Measurements from ENCODE around the gene NOP16. TPM values are rescaled to one million over a fixed set of nuclear protein-coding genes. Genes with fewer than 3 reads are reported as not detected.
A peak's percentile ranks its signal among the peaks of the same experiment; 100 is the strongest.

NOP16 gene
- total RNA-seq, 4 donors from 2014 or later: 7.5 to 8.4 (median 8.2) TPM

DNA sequence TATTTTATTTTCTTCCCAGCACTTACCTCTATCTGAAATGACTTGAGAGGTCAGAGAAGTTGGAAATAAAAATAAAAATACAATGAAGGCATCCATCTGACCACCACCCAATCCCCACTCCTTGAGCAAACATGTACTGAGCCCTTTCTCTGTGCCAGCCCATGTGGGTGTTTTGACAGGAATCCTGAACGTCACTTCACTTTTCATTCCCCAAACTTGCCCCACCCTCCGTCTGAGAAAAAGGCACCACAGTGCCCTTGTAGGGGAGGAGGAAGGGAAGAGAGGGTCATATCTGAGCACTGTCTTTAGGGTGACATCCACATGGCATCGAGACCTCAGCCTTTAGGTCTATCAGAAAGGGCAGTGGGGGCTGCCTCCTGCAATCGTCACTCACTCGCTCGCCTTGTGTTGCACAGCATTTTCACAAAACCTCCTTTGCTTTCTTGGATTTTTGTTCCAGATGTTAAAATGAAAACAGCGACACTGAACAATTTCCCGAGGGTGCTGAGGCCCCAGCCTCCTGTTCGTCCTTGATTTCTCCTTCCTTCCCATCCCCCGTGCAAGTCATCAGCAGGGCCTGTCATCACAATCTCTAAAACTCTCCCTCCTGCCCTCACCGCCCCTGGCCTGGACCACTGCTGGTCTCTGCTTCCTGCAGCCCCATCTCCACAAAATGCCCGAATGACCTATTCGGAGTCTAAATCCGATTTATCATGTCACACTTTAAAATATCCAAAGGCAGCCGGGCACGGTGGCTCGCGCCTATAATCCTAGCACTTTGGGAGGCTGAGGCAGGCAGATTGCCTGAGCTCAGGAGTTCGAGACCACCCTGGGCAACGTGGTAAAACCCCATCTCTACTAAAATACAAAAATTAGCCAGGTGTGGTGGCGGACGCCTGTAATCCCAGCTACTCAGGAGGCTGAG lies 13.1 kb upstream of the NOP16 start:
- no peak for TF ChIP-seq POLR2A (IDR thresholded peaks at IDR 0.05)
- TF ChIP-seq, protein P1, sequence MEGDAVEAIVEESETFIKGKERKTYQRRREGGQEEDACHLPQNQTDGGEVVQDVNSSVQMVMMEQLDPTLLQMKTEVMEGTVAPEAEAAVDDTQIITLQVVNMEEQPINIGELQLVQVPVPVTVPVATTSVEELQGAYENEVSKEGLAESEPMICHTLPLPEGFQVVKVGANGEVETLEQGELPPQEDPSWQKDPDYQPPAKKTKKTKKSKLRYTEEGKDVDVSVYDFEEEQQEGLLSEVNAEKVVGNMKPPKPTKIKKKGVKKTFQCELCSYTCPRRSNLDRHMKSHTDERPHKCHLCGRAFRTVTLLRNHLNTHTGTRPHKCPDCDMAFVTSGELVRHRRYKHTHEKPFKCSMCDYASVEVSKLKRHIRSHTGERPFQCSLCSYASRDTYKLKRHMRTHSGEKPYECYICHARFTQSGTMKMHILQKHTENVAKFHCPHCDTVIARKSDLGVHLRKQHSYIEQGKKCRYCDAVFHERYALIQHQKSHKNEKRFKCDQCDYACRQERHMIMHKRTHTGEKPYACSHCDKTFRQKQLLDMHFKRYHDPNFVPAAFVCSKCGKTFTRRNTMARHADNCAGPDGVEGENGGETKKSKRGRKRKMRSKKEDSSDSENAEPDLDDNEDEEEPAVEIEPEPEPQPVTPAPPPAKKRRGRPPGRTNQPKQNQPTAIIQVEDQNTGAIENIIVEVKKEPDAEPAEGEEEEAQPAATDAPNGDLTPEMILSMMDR (IDR thresholded peaks at IDR 0.05): no peak
- Histone ChIP-seq H3K4me3 (no peak overlapping the region), H3K27ac (peak overlapping the region in 3 of 4 donors; percentile 64 to 97 (median 93)), H3K4me1 (peaks cover 0 to 53% (median 6%) of the 10 kb centered on the region in 4 donors), H3K9me3 (no peaks in the 10 kb centered on the region), H3K36me3 (peaks cover 0 to 27% (median 0%) of the 10 kb centered on the region in 3 donors), H3K27me3 (no peaks in the 10 kb centered on the region)
- peak in 1 of 3 donors; percentile 43 for DNase-seq

DNA sequence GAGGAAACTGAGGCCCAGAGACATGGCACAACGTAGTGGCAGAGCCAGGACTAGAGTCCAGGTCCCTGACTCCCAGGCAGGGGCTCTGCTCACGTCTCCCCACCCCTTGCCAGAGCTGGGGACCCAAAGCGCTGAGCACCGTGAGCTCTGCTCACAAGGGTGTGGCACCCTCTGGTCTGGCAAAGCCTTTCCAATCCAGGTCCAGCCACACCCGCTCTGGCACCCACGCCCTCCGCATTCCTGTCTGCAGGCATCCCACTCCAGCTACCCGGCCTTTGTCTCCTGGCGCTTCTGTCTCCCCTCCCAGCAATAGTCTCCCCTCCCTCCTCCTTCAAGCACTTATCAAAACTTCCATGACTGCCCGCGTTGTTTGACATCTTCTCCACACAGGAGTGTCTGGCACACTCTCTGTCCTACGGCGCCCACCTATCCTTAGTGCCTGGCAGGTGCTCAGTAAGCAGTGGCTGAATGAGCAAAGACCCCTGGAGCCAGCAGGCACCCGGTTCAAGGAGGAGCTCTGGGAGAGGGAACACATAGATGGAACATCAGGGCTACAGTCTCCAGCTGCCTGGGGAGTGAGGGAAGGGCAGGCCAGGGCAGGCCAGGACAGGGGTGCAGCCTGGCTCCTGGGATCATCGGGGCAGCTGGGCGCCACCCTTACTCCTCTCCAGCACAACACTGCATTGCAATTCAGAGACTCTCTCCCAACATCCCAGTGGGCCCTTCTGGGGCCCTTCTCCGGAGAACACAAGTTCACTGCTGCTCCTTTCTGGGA lies 12.2 kb upstream of the NOP16 start:
- TF ChIP-seq, protein P1 (IDR thresholded peaks at IDR 0.05): no peak
- TF ChIP-seq POLR2A (IDR thresholded peaks at IDR 0.05): peak in 1 of 2 donors; percentile 35
- H3K27ac ChIP-seq: peak overlapping the region in 3 of 4 donors; percentile 64 to 97 (median 93)
- no peak overlapping the region for H3K4me3 ChIP-seq
- peaks cover 0 to 43% (median 6%) of the 10 kb centered on the region in 4 donors for H3K4me1 ChIP-seq
- no peaks in the 10 kb centered on the region for H3K9me3 ChIP-seq
- H3K36me3 ChIP-seq: peaks cover 0 to 29% (median 0%) of the 10 kb centered on the region in 3 donors
- no peaks in the 10 kb centered on the region for H3K27me3 ChIP-seq
- DNase-seq: peak in 2 of 3 donors; percentile 86 to 88

DNA sequence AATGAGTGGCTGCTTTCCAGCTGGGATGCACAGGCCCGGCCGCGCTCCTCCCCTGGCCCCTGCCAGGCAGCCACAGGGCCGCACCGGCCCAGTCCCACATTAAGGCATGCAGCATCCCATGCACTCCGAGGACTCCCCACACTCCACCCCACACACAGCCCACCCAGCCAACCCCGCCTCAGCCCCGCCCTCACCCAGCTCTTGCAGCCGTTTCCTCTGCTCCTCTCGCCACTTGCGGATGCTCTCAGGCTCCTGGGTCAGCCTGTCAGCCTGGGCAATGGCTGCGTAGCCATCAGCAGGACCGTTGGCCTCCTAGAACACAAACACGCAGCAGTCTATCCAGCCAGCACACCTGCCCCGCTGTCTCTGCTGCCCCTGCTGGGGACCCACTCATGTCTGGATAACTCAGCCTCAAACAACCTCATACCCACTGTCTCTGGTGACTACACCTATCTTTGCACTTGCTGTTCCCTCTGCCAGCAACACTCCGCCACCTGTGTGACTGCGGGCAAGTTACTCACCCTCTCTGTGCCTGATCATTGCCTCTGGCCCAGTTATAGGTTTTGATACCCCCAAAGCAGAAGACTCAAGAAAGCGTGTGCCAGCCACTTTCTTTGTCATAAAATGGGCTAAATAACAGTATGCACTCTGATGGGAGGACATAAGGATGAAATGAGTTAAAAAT lies 9.5 kb upstream of the NOP16 start:
- Histone ChIP-seq H3K27me3 (no peaks in the 10 kb centered on the region), H3K4me1 (peaks cover 0 to 24% (median 4%) of the 10 kb centered on the region in 4 donors), H3K9me3 (no peaks in the 10 kb centered on the region), H3K4me3 (no peak overlapping the region), H3K36me3 (peaks cover 0 to 50% (median 0%) of the 10 kb centered on the region in 3 donors), H3K27ac (no peak overlapping the region)
- TF ChIP-seq, protein P1 (IDR thresholded peaks at IDR 0.05): no peak
- TF ChIP-seq POLR2A (IDR thresholded peaks at IDR 0.05): no peak
- DNase-seq: no peak

DNA sequence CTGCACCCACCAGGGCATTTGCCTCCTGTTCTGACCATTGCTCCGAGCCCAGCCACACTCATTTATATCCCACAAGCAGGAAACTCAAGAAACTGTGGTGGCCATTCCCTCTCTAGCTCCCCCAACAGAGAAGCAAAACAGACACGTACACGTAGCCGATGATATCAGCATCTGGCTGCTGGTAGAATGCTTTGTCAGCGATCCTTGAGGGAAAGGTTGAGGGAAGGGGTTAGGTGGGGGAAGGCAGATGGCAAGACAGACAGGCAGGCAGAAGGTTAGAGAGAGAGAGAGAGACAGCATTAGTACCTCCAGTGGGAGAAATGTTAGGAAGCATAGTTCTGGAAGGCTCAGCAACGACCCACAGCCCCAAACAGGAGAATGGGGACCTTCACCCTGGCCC lies 7.9 kb upstream of the NOP16 start:
- no peak for DNase-seq
- no peak overlapping the region for H3K27ac ChIP-seq
- no peaks in the 10 kb centered on the region for H3K9me3 ChIP-seq
- no peak overlapping the region for H3K4me3 ChIP-seq
- peaks cover 0 to 9% (median 0%) of the 10 kb centered on the region in 4 donors for H3K4me1 ChIP-seq
- H3K27me3 ChIP-seq: no peaks in the 10 kb centered on the region
- TF ChIP-seq POLR2A (IDR thresholded peaks at IDR 0.05): no peak
- TF ChIP-seq, protein P1 (IDR thresholded peaks at IDR 0.05): no peak
- H3K36me3 ChIP-seq: peaks cover 0 to 65% (median 0%) of the 10 kb centered on the region in 3 donors

All from Peyer's patch (tissue), 4 donors.